ENCODE measurements around the gene NOS2. TPM values are rescaled to one million over a fixed set of nuclear protein-coding genes. Genes with fewer than 3 reads are reported as not detected.

Gene NOS2
- polyA plus RNA-seq, 1 experiment: not detected

GRCh38 chr17:27721797-27722196 lies 78.5 kb downstream of the NOS2 start:
- Histone ChIP-seq H3K27ac (ENCODE audit: low read depth, low read length) (no peak overlapping the region), H3K4me3 (ENCODE audit: low read depth, low read length) (no peak overlapping the region), H3K9me3 (ENCODE audit: control insufficient read depth, insufficient read depth, low read length) (no peaks in the 10 kb centered on the region), H3K27me3 (ENCODE audit: control insufficient read depth, insufficient read depth, low read length) (no peaks in the 10 kb centered on the region)
- TF ChIP-seq CTCF (IDR thresholded peaks at IDR 0.05; ENCODE audit: low read depth, low read length): no peak
- no peak for DNase-seq (ENCODE audit: low read depth, low spot score)
- ChIA-PET CTCF (no interaction called here), POLR2A (no interaction called here)

Small RNA genes within 50 kb of the gene (small RNA-seq; reads per million reads assigned to genes)
- not detected for gene AC130289.1 (ENCODE audit: insufficient read length, low read depth)
- not detected for gene AC130289.2 (ENCODE audit: insufficient read length, low read depth)

Other genes with a start within 250 kb of the NOS2 start
- gene LGALS9, start 169.3 kb downstream of the NOS2 start, polyA plus RNA-seq (2011; rRNA removed): 3.0 and 3.5 TPM in 2 replicates
- gene LYRM9, start 92.8 kb upstream of the NOS2 start, polyA plus RNA-seq (2011; rRNA removed): 4.9 and 6.1 TPM in 2 replicates
- 24.5 and 24.6 TPM in 2 replicates for gene NLK, start 242.1 kb upstream of the NOS2 start, polyA plus RNA-seq (2011; rRNA removed)

Data from AG04450 (cell line).